ENCODE data around the gene CPVL. TPM values are rescaled to one million over a fixed set of nuclear protein-coding genes. Genes with fewer than 3 reads are reported as not detected.

The CPVL gene
- total RNA-seq, 4 donors from 2014 or later = 25.1 to 58.6 (median 38.6) TPM

GRCh38 chr7:29009947-29010346 lies 136.4 kb downstream of the CPVL start:
- TF ChIP-seq CTCF (IDR thresholded peaks at IDR 0.05) = no peak
- no peak for DNase-seq (ENCODE audit: low spot score)
- no peak for ATAC-seq (ENCODE audit: low FRiP score)

- no peak for ATAC-seq (ENCODE audit: low FRiP score)
- DNase-seq (ENCODE audit: low spot score) = no peak
- no peak for TF ChIP-seq CTCF (IDR thresholded peaks at IDR 0.05)
These were observed 137.7 kb downstream of the CPVL start for GRCh38 chr7:29008590-29008989.

- ATAC-seq (ENCODE audit: low FRiP score) = no peak
- TF ChIP-seq CTCF (IDR thresholded peaks at IDR 0.05) = no peak
- DNase-seq (ENCODE audit: low spot score) = no peak
These were observed 139.2 kb downstream of the CPVL start for GRCh38 chr7:29007127-29007526.

- TF ChIP-seq CTCF (IDR thresholded peaks at IDR 0.05) = no peak
- no peak for ATAC-seq (ENCODE audit: low FRiP score)
- no peak for DNase-seq (ENCODE audit: low spot score)
These were observed 140.5 kb downstream of the CPVL start for GRCh38 chr7:29005829-29006228.

- no peak for DNase-seq (ENCODE audit: low spot score)
- no peak for ATAC-seq (ENCODE audit: low FRiP score)
- TF ChIP-seq CTCF (IDR thresholded peaks at IDR 0.05) = no peak
These were observed 140.9 kb downstream of the CPVL start for GRCh38 chr7:29005406-29005805.

- TF ChIP-seq CTCF (IDR thresholded peaks at IDR 0.05) = no peak
- ATAC-seq (ENCODE audit: low FRiP score) (no peak), DNase-seq (ENCODE audit: low spot score) (no peak)
These were observed 142.6 kb downstream of the CPVL start for GRCh38 chr7:29003703-29004102.

- no peak for TF ChIP-seq CTCF (IDR thresholded peaks at IDR 0.05)
- DNase-seq (ENCODE audit: low spot score) (no peak), ATAC-seq (ENCODE audit: low FRiP score) (no peak)
These were observed 145.6 kb downstream of the CPVL start for GRCh38 chr7:29000717-29001076.
